ENCODE data around the gene MAN2A2.
A peak's percentile ranks its signal among the peaks of the same experiment; 100 is the strongest.

MAN2A2 gene

DNA sequence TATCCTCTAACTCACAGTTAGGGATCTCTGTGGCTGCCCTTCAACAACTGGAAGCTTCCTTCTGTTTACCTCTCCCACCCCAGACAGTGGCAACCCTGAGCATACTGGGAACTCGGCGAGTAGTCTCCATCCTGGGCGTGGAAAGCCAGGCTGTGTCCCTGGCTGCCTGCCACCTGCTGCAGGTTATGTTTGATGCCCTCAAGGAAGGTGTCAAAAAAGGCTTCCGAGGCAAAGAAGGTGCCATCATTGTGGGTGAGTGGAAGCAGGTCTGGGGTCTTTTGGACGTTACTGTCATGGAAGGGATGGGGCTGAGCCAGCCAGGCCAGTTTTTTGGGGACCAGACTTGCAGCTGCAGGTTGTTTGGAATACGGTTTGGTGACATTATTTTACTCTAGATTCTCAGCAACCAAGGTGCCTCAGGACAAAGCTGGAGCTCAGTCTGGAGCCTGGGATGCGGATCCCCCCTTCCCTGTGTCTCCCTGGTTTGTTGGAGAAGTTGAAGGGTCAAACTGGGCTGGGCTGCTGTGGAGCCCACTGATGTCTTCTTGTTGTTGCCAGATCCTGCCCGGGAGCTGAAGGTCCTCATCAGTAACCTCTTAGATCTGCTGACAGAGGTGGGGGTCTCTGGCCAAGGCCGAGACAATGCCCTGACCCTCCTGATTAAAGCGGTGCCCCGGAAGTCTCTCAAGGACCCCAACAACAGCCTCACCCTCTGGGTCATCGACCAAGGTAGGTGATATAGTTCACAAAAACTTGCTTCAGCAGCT lies 39.4 kb downstream of the MAN2A2 start:
- no peak for DNase-seq (ENCODE audit: low read depth)

GRCh38 chr15:90945091-90945490 lies 42.0 kb downstream of the MAN2A2 start:
- no peak for DNase-seq (ENCODE audit: low read depth)

DNA sequence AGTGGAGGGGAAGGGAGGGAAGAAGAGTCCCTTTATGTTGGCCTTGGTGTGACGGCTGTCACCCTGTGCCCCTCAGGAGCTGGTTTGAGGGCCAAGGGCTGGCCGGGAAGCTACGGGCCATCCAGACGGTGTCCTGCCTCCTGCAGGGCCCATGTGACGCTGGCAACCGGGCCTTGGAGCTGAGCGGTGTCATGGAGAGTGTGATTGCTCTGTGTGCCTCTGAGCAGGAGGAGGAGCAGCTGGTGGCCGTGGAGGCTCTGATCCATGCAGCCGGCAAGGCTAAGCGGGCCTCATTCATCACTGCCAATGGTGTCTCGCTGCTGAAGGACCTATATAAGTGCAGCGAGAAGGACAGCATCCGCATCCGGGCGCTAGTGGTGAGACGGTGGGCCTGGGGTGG lies 43.4 kb downstream of the MAN2A2 start:
- no peak for DNase-seq (ENCODE audit: low read depth)

DNA sequence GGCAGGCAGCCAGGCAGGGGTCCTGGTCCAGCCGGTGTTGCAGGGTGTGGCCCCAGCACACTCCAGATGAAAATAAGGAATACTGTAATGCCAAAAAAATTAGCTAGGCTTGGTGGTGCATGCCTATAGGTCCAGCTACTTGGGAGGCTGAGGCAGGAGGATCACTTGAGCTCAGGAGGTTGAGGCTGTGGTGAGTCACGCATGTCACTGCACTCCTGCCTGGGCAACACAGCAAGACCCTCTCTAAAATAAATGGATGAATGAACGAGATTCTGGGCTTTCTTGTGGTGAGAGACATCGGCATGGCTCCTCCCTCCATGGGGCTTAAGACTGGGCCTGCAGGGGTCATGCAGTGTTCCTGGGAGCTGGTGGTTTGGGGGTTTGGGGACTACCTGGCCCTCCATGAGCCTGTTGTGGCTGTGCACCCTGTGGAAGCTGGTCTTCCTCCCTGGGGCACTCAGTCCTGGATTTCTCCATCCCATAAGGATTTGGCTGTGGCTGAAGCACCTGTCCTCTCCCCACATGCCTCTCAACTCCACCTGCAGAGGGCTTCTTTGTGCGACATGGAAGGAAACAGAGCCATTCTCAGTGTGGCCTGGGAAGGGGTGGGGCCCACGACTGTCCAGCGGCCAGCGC lies 44.0 kb downstream of the MAN2A2 start:
- DNase-seq (ENCODE audit: low read depth) = no peak

- no peak for DNase-seq (ENCODE audit: low read depth)
These were observed 44.7 kb downstream of the MAN2A2 start for GRCh38 chr15:90947577-90948357.

DNA sequence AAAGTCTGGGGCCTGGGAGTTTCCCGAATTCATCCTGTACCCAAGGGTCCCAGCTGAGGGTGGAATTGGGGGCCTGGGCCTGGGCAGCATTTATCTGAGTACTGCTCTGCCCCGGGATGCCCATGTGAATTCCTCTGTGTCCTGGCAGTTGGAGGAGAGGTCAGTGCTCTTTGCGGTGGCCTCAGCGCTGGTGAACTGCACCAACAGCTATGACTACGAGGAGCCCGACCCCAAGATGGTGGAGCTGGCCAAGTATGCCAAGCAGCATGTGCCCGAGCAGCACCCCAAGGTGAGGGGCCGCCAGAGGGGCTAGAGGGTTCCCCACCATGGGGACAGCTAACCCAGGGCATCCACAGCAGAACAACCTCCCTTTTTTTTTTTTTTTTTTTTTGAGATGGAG lies 45.4 kb downstream of the MAN2A2 start:
- DNase-seq (ENCODE audit: low read depth) = no peak

DNA sequence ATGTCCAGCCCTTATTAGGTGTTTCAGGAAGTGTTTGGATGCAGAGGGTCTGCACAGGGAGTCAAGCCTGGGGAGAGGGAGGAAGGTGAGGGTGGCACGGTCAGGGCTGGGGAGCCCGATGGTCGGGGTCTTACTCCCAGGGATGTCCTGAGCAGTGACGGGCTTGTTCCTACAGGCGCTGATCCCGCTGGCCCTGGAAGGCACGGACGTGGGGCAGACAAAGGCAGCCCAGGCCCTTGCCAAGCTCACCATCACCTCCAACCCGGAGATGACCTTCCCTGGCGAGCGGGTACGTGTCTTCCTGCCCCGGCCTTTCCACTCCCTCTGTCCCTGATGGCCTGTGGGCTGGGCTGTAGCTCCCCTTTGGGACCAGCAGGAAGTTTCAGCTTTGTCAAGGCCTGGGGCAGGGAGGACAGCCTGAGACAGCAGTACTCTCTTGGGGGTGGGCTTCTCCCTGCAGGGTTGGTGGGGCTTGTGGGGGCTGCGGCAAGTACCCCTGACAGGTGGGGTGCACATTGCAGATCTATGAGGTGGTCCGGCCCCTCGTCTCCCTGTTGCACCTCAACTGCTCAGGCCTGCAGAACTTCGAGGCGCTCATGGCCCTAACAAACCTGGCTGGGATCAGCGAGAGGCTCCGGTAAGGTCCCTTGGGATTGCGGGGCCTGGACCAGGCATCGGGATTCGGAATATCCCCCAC lies 47.0 kb downstream of the MAN2A2 start:
- no peak for DNase-seq (ENCODE audit: low read depth)

DNA sequence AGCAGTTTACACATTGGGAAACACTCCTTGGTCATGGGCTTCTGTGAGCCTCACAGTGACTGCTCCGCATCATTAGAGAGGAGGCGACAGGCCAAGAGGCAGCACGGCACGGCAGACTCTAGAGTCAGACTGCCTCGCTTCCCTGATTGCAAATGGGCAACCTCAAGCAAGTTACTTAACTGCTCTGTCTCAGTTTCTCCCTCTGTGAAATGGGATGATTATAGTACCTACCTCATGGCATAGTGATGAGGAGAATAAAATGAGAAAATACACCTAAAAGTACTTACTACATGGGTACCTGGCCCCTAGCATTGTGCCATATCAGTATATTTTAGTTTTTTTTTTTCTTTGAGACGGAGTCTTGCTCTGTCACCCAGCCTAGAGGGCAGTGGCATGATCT lies 47.6 kb downstream of the MAN2A2 start:
- no peak for DNase-seq (ENCODE audit: low read depth)

GRCh38 chr15:90952901-90953677 lies 50.0 kb downstream of the MAN2A2 start:
- DNase-seq (ENCODE audit: low read depth) = no peak

DNA sequence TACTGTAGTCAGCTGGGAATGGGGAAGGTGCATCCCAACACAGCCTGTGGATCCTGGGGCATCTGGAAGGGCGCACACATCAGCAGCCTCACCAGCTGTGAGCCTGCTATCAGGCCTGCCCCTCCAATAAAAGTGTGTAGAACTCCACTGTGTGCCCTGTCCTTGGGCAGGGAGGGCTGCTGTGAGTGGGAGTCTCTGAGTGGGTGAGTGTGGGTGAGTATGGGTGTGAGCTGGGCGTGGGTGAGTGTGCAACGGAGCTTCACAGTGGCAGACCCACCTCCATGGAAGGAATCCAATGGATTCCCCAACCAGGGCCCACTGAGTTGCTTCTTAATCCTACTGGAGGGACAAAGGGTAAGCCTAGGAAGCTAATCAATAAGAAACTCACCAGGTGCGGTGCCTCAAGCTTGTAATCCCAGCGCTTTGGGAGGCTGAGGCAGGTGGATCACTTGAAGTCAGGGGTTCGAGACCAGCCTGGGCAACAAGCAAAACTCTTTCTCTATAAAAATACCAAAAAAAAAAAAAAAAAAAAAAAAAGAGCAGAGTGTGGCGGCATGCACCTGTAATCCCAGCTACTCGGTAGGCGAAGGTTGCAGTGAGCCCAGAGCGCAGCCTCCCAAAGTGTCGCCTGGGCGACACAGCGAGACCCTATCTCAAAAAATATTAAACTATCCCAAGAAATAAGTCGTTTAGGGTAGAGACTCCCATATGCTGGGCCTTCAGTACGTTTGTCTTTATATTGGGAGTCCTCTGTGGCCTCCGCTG lies 51.0 kb downstream of the MAN2A2 start:
- no peak for DNase-seq (ENCODE audit: low read depth)

GRCh38 chr15:90954712-90955623 lies 51.9 kb downstream of the MAN2A2 start, which contains the start of gene RCCD1:
TSS of gene RCCD1 (plus strand) at chr15:90954884. CDS start at chr15:90956735, 1,851 bp downstream.
- peak; percentile 81 for DNase-seq (ENCODE audit: low read depth)

GRCh38 chr15:90955624-90956273 lies 52.6 kb downstream of the MAN2A2 start:
- DNase-seq (ENCODE audit: low read depth) = no peak

- peak; percentile 40 for DNase-seq (ENCODE audit: low read depth)
These were observed 53.4 kb downstream of the MAN2A2 start for GRCh38 chr15:90956274-90957030.

GRCh38 chr15:90957031-90957790 lies 54.1 kb downstream of the MAN2A2 start:
- DNase-seq (ENCODE audit: low read depth) = no peak

GRCh38 chr15:90957791-90958190 lies 54.7 kb downstream of the MAN2A2 start:
- DNase-seq (ENCODE audit: low read depth) = no peak

GRCh38 chr15:90959028-90959595 lies 56.0 kb downstream of the MAN2A2 start:
- no peak for DNase-seq (ENCODE audit: low read depth)

DNA sequence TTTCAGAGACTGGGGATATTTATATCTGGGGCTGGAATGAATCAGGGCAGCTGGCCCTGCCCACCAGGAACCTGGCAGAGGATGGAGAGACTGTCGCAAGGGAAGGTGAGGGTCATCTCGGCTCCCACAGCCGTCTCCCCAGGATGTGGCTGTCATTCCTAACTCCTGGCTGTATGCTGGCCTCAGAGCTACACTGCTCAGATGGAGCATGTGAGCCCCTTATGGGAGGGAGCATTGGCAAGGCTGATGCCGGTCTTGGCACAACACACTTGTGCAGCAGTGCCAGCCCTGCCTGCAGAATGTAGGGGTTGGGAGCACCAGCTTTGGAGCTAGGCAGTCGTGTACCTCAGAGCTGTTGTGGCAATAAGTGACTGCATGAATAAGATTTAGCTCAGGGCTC lies 56.8 kb downstream of the MAN2A2 start:
- no peak for DNase-seq (ENCODE audit: low read depth)

Measured in T follicular helper cell (primary cell).